ENCODE measurements around the gene LEFTY1. TPM values are rescaled to one million over a fixed set of nuclear protein-coding genes. Genes with fewer than 3 reads are reported as not detected.
A peak's percentile ranks its signal among the peaks of the same experiment; 100 is the strongest.

The LEFTY1 gene
- total and polyA plus RNA-seq, 2 of the 13 experiments (the other 11 are each of a cell fraction or from before 2014, with no cell fraction given): 0.29 to 0.79 TPM

DNA sequence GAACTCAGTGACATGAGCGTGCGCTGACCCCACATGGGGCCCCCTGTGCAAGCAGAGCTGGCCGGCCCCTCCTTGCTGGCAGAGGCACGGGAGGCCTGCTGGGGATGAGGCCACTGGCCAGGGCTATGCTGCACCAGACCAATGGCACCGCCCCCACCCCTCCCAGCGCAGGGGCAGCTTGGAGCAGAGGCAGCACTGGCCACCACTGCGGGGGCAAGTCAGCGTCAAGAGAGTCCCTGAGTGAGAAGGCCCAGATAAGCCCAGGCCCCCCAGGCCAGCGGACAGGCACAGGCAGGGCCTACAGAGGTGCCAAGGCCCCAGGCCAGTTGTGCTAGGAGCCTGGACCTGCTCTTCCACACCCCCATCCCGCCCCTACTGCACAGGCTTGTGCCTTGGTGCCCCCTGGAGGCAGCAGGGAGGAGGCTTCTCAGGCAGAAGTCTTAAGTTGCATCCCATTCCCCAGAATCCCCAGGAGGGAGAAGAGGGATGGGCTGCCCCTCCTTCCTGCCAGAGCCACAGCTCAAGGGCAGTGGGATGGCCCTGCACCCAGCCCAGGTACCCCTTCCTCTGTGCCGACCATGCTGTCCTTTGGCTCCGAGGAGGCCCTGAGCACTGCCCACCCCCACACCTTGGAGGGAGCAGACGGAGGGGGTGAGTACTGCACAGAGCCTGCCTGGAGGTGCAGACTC, 43.2 kb downstream of the LEFTY1 start (continued):
- TF ChIP-seq, protein P1, sequence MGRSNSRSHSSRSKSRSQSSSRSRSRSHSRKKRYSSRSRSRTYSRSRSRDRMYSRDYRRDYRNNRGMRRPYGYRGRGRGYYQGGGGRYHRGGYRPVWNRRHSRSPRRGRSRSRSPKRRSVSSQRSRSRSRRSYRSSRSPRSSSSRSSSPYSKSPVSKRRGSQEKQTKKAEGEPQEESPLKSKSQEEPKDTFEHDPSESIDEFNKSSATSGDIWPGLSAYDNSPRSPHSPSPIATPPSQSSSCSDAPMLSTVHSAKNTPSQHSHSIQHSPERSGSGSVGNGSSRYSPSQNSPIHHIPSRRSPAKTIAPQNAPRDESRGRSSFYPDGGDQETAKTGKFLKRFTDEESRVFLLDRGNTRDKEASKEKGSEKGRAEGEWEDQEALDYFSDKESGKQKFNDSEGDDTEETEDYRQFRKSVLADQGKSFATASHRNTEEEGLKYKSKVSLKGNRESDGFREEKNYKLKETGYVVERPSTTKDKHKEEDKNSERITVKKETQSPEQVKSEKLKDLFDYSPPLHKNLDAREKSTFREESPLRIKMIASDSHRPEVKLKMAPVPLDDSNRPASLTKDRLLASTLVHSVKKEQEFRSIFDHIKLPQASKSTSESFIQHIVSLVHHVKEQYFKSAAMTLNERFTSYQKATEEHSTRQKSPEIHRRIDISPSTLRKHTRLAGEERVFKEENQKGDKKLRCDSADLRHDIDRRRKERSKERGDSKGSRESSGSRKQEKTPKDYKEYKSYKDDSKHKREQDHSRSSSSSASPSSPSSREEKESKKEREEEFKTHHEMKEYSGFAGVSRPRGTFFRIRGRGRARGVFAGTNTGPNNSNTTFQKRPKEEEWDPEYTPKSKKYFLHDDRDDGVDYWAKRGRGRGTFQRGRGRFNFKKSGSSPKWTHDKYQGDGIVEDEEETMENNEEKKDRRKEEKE (IDR thresholded peaks at IDR 0.05): no peak
- TF ChIP-seq, protein P2, sequence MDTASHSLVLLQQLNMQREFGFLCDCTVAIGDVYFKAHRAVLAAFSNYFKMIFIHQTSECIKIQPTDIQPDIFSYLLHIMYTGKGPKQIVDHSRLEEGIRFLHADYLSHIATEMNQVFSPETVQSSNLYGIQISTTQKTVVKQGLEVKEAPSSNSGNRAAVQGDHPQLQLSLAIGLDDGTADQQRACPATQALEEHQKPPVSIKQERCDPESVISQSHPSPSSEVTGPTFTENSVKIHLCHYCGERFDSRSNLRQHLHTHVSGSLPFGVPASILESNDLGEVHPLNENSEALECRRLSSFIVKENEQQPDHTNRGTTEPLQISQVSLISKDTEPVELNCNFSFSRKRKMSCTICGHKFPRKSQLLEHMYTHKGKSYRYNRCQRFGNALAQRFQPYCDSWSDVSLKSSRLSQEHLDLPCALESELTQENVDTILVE (CRISPR knock-in tag; IDR thresholded peaks at IDR 0.05): no peak
- no peak for TF ChIP-seq PHF5A (CRISPR knock-in tag; IDR thresholded peaks at IDR 0.05; ENCODE audit: low read depth, unreplicated experiment)
- no peak for TF ChIP-seq ZNF256 (CRISPR knock-in tag; conservative IDR thresholded peaks at IDR 0.05)
- TF ChIP-seq TBX2 (CRISPR knock-in tag; IDR thresholded peaks at IDR 0.05; ENCODE audit: borderline replicate concordance): 0 out of 2 replicates have a peak, but pooled peaks have one; percentile 19
- TF ChIP-seq SCMH1 (CRISPR knock-in tag; IDR thresholded peaks at IDR 0.05; ENCODE audit: borderline replicate concordance): no peak
- no peak for TF ChIP-seq ISL2 (CRISPR knock-in tag; IDR thresholded peaks at IDR 0.05)
- TF ChIP-seq ZNF572 (CRISPR knock-in tag; IDR thresholded peaks at IDR 0.05): no peak
- TF ChIP-seq, protein P3, sequence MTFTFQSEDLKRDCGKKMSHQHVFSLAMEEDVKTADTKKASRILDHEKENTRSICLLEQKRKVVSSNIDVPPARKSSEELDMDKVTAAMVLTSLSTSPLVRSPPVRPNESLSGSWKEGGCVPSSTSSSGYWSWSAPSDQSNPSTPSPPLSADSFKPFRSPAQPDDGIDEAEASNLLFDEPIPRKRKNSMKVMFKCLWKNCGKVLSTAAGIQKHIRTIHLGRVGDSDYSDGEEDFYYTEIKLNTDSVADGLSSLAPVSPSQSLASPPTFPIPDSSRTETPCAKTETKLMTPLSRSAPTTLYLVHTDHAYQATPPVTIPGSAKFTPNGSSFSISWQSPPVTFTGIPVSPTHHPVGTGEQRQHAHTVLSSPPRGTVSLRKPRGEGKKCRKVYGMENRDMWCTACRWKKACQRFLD (CRISPR knock-in tag; IDR thresholded peaks at IDR 0.05; ENCODE audit: borderline replicate concordance): no peak
- TF ChIP-seq CREB3 (CRISPR knock-in tag; IDR thresholded peaks at IDR 0.05): no peak
- TF ChIP-seq GABPB1 (CRISPR knock-in tag; IDR thresholded peaks at IDR 0.05): no peak; the same call in 1 of the 2 replicates
- TF ChIP-seq GTF2F1 (IDR thresholded peaks at IDR 0.05; ENCODE audit: low read length): no peak
- TF ChIP-seq SRSF1 (optimal IDR thresholded peaks at IDR 0.05; ENCODE audit: low read depth, low read length): peak; percentile 29
- no peak for TF ChIP-seq BRD4 (CRISPR knock-in tag; IDR thresholded peaks at IDR 0.05)
- no peak for TF ChIP-seq ZNF263 (CRISPR knock-in tag; IDR thresholded peaks at IDR 0.05)
- TF ChIP-seq HCFC1 (IDR thresholded peaks at IDR 0.05; ENCODE audit: low read depth, low read length): no peak
- TF ChIP-seq ZNF607 (CRISPR knock-in tag; IDR thresholded peaks at IDR 0.05; ENCODE audit: borderline replicate concordance): no peak
- no peak for TF ChIP-seq HHEX (CRISPR knock-in tag; IDR thresholded peaks at IDR 0.05)
- no peak for TF ChIP-seq ZNF549 (CRISPR knock-in tag; IDR thresholded peaks at IDR 0.05)
- no peak for TF ChIP-seq MEIS2 (CRISPR knock-in tag; IDR thresholded peaks at IDR 0.05)
- no peak for TF ChIP-seq ZMYM2 (CRISPR knock-in tag; IDR thresholded peaks at IDR 0.05)
- TF ChIP-seq POLR2AphosphoS5 (IDR thresholded peaks at IDR 0.05; ENCODE audit: low read depth, low read length): peak; percentile 53
- TF ChIP-seq ELF4 (CRISPR knock-in tag; IDR thresholded peaks at IDR 0.05; ENCODE audit: borderline replicate concordance): no peak
- no peak for TF ChIP-seq ZNF20 (CRISPR knock-in tag; IDR thresholded peaks at IDR 0.05)
- TF ChIP-seq, protein P4, sequence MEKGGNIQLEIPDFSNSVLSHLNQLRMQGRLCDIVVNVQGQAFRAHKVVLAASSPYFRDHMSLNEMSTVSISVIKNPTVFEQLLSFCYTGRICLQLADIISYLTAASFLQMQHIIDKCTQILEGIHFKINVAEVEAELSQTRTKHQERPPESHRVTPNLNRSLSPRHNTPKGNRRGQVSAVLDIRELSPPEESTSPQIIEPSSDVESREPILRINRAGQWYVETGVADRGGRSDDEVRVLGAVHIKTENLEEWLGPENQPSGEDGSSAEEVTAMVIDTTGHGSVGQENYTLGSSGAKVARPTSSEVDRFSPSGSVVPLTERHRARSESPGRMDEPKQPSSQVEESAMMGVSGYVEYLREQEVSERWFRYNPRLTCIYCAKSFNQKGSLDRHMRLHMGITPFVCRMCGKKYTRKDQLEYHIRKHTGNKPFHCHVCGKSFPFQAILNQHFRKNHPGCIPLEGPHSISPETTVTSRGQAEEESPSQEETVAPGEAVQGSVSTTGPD (CRISPR knock-in tag; IDR thresholded peaks at IDR 0.05): no peak
